Neural progenitor cell (in vitro differentiated cells): ENCODE results near the gene YBX2. TPM values are rescaled to one million over a fixed set of nuclear protein-coding genes. Genes with fewer than 3 reads are reported as not detected.
"Not testable (repeated sequence)": the region's sequence is repeated elsewhere in the genome, so short reads cannot be mapped to it uniquely, and the experiment has no call there.

Experiments
- DNase-seq: peaks from one replicate; pipeline ENCODE4 v3.0.0-alpha.2; 2016; ENCODE audit warnings: low spot score
- H2AFZ ChIP-seq: fragments of 200-600 bp; sonication (generic); replicated peaks from 2 replicates; pipeline ENCODE4 v1.6.1; 2016; ENCODE audit warnings: antibody characterized with exemption
- H3F3A ChIP-seq: fragments of 200-600 bp; sonication (generic); 2 replicates; pipeline ENCODE4 v1.6.1; 2016; ENCODE audit warnings: antibody characterized with exemption, low read depth
- H3K27ac ChIP-seq: fragments of 200-600 bp; sonication (generic); 2 replicates; pipeline ENCODE4 v1.5.1; 2016; ENCODE audit warnings: mild to moderate bottlenecking
- H3K27me3 ChIP-seq: fragments of 200-600 bp; sonication (generic); 2 replicates; pipeline ENCODE4 v1.6.1; 2016; ENCODE audit warnings: mild to moderate bottlenecking, moderate library complexity
- H3K36me3 ChIP-seq: fragments of 200-600 bp; sonication (generic); 2 replicates; pipeline ENCODE4 v1.5.1; 2016
- H3K4me1 ChIP-seq: fragments of 200-600 bp; sonication (generic); 2 replicates; pipeline ENCODE4 v1.6.1; 2016; ENCODE audit warnings: mixed run types
- H3K4me2 ChIP-seq: fragments of 200-600 bp; sonication (generic); 2 replicates; pipeline ENCODE4 v1.6.1; 2016
- H3K4me3 ChIP-seq: fragments of 200-600 bp; sonication (generic); 2 replicates; pipeline ENCODE4 v1.5.1; 2016
- H3K79me2 ChIP-seq: fragments of 200-600 bp; sonication (generic); 2 replicates; pipeline ENCODE4 v1.6.1; 2016; ENCODE audit warnings: low read depth
- H3K9ac ChIP-seq: fragments of 200-600 bp; sonication (generic); 2 replicates; pipeline ENCODE4 v1.6.1; 2016
- H3K9me3 ChIP-seq: fragments of 200-600 bp; sonication (generic); 2 replicates; pipeline ENCODE4 v1.5.1; 2016; ENCODE audit warnings: low read depth
- H4K20me1 ChIP-seq: fragments of 200-600 bp; sonication (generic); 2 replicates; pipeline ENCODE4 v1.6.1; 2016; ENCODE audit warnings: low read depth
- H3K27ac Mint-ChIP-seq: 3 replicates; pipeline ENCODE4 v1.8.0; 2021; ENCODE audit warnings: mixed read lengths
- H3K27me3 Mint-ChIP-seq: 2 replicates; pipeline ENCODE4 v1.8.0; 2022; ENCODE audit warnings: low read depth, mild to moderate bottlenecking, inconsistent platforms, moderate library complexity, mixed read lengths; ENCODE audit not compliant: insufficient read depth
- H3K36me3 Mint-ChIP-seq: 3 replicates; pipeline ENCODE4 v1.8.0; 2021; ENCODE audit warnings: mixed read lengths
- H3K4me1 Mint-ChIP-seq: 3 replicates; pipeline ENCODE4 v1.8.0; 2021; ENCODE audit warnings: mixed read lengths
- H3K4me3 Mint-ChIP-seq: 3 replicates; pipeline ENCODE4 v1.8.0; 2021; ENCODE audit warnings: mild to moderate bottlenecking, moderate library complexity, mixed read lengths
- H3K9me3 Mint-ChIP-seq: 3 replicates; pipeline ENCODE4 v1.8.0; 2020; ENCODE audit warnings: mixed read lengths
- CTCF ChIP-seq: fragments of 200-600 bp; sonication (generic); IDR thresholded peaks from 2 replicates; pipeline ENCODE4 v1.5.1; 2017; ENCODE audit warnings: antibody characterized with exemption, mild to moderate bottlenecking
- EZH2 ChIP-seq: fragments of 200-600 bp; sonication (generic); IDR thresholded peaks from 2 replicates; pipeline ENCODE4 v1.6.1; 2017; ENCODE audit warnings: antibody characterized with exemption, mild to moderate bottlenecking, moderate library complexity
- EZH2phosphoT487 ChIP-seq: fragments of 200-600 bp; sonication (generic); IDR thresholded peaks from 2 replicates; pipeline ENCODE4 v1.6.1; 2017; ENCODE audit warnings: antibody characterized with exemption
- total RNA-seq: library from RNA; depleted of rRNA; stranded (reverse); fragments of >200 nt; gene quantifications from 2 replicates; pipeline ENCODE4 v1.2.3, GENCODE V29; 2015; ENCODE audit warnings: low replicate concordance

YBX2 gene
- total RNA-seq, 1 donor from 2014 or later, result 2.7 TPM

- TF ChIP-seq CTCF (no peak), EZH2phosphoT487 (no peak), EZH2 (no peak)
- Mint-ChIP-seq H3K9me3 (no peaks in the 10 kb centered on the region), H3K27ac (no peak overlapping the region)
These were observed 45.7 kb upstream of the YBX2 start for GRCh38 chr17:7340179-7340578.

GRCh38 chr17:7337600-7337999 lies 43.2 kb upstream of the YBX2 start:
- not testable (repeated sequence) for H3K4me1 ChIP-seq, H3K27me3 Mint-ChIP-seq, H3K27ac ChIP-seq, H3K4me3 Mint-ChIP-seq, H3K27me3 ChIP-seq, H3K4me3 ChIP-seq, H4K20me1 ChIP-seq, H3K4me2 ChIP-seq, H2AFZ ChIP-seq, H3K79me2 ChIP-seq, H3K36me3 ChIP-seq, H3K9me3 ChIP-seq, H3K9me3 Mint-ChIP-seq, DNase-seq, H3K9ac ChIP-seq, H3K27ac Mint-ChIP-seq, H3K4me1 Mint-ChIP-seq, H3K36me3 Mint-ChIP-seq
- H3F3A ChIP-seq, result peaks cover 12% of the 10 kb centered on the region

More at GRCh38 chr17:7340179-7340578, 45.7 kb upstream of the YBX2 start:
- H3K4me1 ChIP-seq, result peaks cover 7% of the 10 kb centered on the region
- no peak overlapping the region for H3K9ac ChIP-seq
- Mint-ChIP-seq H3K36me3 (no peaks in the 10 kb centered on the region), H3K27me3 (peaks cover 9% of the 10 kb centered on the region), H3K4me1 (peaks cover 7% of the 10 kb centered on the region), H3K4me3 (no peak overlapping the region)
- no peak overlapping the region for H3K4me2 ChIP-seq
- no peak for DNase-seq
- no peaks in the 10 kb centered on the region for H3K27me3 ChIP-seq
- H3K79me2 ChIP-seq, result no peaks in the 10 kb centered on the region
- no peak overlapping the region for H3K27ac ChIP-seq
- H4K20me1 ChIP-seq, result no peaks in the 10 kb centered on the region
- H2AFZ ChIP-seq, result no peak overlapping the region
- peaks cover 12% of the 10 kb centered on the region for H3F3A ChIP-seq
- H3K4me3 ChIP-seq, result no peak overlapping the region
- no peaks in the 10 kb centered on the region for H3K9me3 ChIP-seq
- no peaks in the 10 kb centered on the region for H3K36me3 ChIP-seq

GRCh38 chr17:7336240-7337175 lies 42.1 kb upstream of the YBX2 start, which contains the start of gene ACAP1:
ACAP1 (plus strand) TSS chr17:7336529; CDS start chr17:7336735, 206 bp downstream.
- Mint-ChIP-seq H3K9me3 (no peaks in the 10 kb centered on the region), H3K27me3 (peaks cover 7% of the 10 kb centered on the region), H3K4me1 (peaks cover 14% of the 10 kb centered on the region), H3K4me3 (peak within 1 kb of the TSS; percentile 58), H3K36me3 (no peaks in the 10 kb centered on the region), H3K27ac (peak within 1 kb of the TSS; percentile 72)
- peaks cover 7% of the 10 kb centered on the region for H3K4me1 ChIP-seq
- no peak within 1 kb of the TSS for H3K9ac ChIP-seq
- no peaks in the 10 kb centered on the region for H3K79me2 ChIP-seq
- TF ChIP-seq EZH2 (no peak), CTCF (no peak), EZH2phosphoT487 (no peak)
- peak within 1 kb of the TSS; percentile 96 for H2AFZ ChIP-seq
- H3K4me3 ChIP-seq, result no peak within 1 kb of the TSS
- H3F3A ChIP-seq, result peaks cover 12% of the 10 kb centered on the region
- H3K4me2 ChIP-seq, result peak within 1 kb of the TSS; percentile 42
- no peaks in the 10 kb centered on the region for H4K20me1 ChIP-seq
- no peak within 1 kb of the TSS for H3K27ac ChIP-seq
- no peaks in the 10 kb centered on the region for H3K9me3 ChIP-seq
- no peaks in the 10 kb centered on the region for H3K27me3 ChIP-seq
- no peak for DNase-seq
- no peaks in the 10 kb centered on the region for H3K36me3 ChIP-seq

- Mint-ChIP-seq H3K27ac (peak overlapping the region; percentile 72), H3K4me1 (peaks cover 16% of the 10 kb centered on the region)
- not testable (repeated sequence) for H3K9me3 Mint-ChIP-seq, DNase-seq, H3K27me3 ChIP-seq, H4K20me1 ChIP-seq, H3K79me2 ChIP-seq, H3K9ac ChIP-seq, H3K36me3 ChIP-seq, H3K4me3 ChIP-seq, H3K9me3 ChIP-seq, H3K4me3 Mint-ChIP-seq, H3K4me2 ChIP-seq, H3K4me1 ChIP-seq, H3K36me3 Mint-ChIP-seq, H3K27me3 Mint-ChIP-seq, H2AFZ ChIP-seq, H3K27ac ChIP-seq
- H3F3A ChIP-seq, result peaks cover 16% of the 10 kb centered on the region
These were observed 41.3 kb upstream of the YBX2 start for GRCh38 chr17:7335765-7336164.
